ENCODE measurements around the gene TMEM248. TPM values are rescaled to one million over a fixed set of nuclear protein-coding genes. Genes with fewer than 3 reads are reported as not detected.
A peak's percentile ranks its signal among the peaks of the same experiment; 100 is the strongest.

TMEM248 gene
- total and polyA plus RNA-seq, 2 of the 13 experiments (the other 11 are each of a cell fraction or from before 2014, with no cell fraction given): 54.3 to 109 TPM

- TF ChIP-seq BHLHE40 (IDR thresholded peaks at IDR 0.05; ENCODE audit: low read length) (no peak; the same call in 1 of the 2 replicates), SRSF4 (IDR thresholded peaks at IDR 0.05; ENCODE audit: low read depth, low read length, poor library complexity, severe bottlenecking) (no peak), HMG20B (CRISPR knock-in tag; conservative IDR thresholded peaks at IDR 0.05) (no peak), SCMH1 (CRISPR knock-in tag; IDR thresholded peaks at IDR 0.05; ENCODE audit: borderline replicate concordance) (no peak), FOSL1 (CRISPR knock-in tag; IDR thresholded peaks at IDR 0.05; ENCODE audit: borderline replicate concordance) (no peak), ZFX (CRISPR knock-in tag; IDR thresholded peaks at IDR 0.05; ENCODE audit: low read depth) (peak; percentile 94), BATF2 (CRISPR knock-in tag; IDR thresholded peaks at IDR 0.05) (peak; percentile 74; the same call in 1 of the 2 replicates), SYNCRIP (IDR thresholded peaks at IDR 0.05; ENCODE audit: insufficient read depth, low read depth, low read length) (no peak), SRSF9 (IDR thresholded peaks at IDR 0.05; ENCODE audit: borderline replicate concordance, insufficient read depth, low read depth, low read length, poor library complexity, severe bottlenecking) (no peak), CCAR2 (optimal IDR thresholded peaks at IDR 0.05; ENCODE audit: low read depth, low read length) (no peak), ZNF749 (CRISPR knock-in tag; IDR thresholded peaks at IDR 0.05; ENCODE audit: borderline replicate concordance) (peak; percentile 94), KMT2A (CRISPR knock-in tag; IDR thresholded peaks at IDR 0.05) (peak; percentile 95), GATAD1 (CRISPR knock-in tag; IDR thresholded peaks at IDR 0.05) (peak; percentile 93), PRPF4 (IDR thresholded peaks at IDR 0.05; ENCODE audit: low read depth, low read length, poor library complexity, severe bottlenecking) (no peak), SATB2 (CRISPR knock-in tag; IDR thresholded peaks at IDR 0.05) (no peak), ATF1 (CRISPR knock-in tag; IDR thresholded peaks at IDR 0.05) (peak; percentile 61), CBX1 (IDR thresholded peaks at IDR 0.05; ENCODE audit: low read depth) (peak; percentile 84), EED (CRISPR knock-in tag; IDR thresholded peaks at IDR 0.05) (no peak), IKZF4 (CRISPR knock-in tag; IDR thresholded peaks at IDR 0.05; ENCODE audit: borderline replicate concordance, low read depth, not compliant biosample characterization) (peak; percentile 86), STAG1 (CRISPR knock-in tag; IDR thresholded peaks at IDR 0.05) (no peak)
- TF ChIP-seq, protein P1, sequence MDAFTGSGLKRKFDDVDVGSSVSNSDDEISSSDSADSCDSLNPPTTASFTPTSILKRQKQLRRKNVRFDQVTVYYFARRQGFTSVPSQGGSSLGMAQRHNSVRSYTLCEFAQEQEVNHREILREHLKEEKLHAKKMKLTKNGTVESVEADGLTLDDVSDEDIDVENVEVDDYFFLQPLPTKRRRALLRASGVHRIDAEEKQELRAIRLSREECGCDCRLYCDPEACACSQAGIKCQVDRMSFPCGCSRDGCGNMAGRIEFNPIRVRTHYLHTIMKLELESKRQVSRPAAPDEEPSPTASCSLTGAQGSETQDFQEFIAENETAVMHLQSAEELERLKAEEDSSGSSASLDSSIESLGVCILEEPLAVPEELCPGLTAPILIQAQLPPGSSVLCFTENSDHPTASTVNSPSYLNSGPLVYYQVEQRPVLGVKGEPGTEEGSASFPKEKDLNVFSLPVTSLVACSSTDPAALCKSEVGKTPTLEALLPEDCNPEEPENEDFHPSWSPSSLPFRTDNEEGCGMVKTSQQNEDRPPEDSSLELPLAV (CRISPR knock-in tag; conservative IDR thresholded peaks at IDR 0.05; ENCODE audit: low read depth): peak; percentile 61; the same call in 1 of the 2 replicates
- TF ChIP-seq, protein P2, sequence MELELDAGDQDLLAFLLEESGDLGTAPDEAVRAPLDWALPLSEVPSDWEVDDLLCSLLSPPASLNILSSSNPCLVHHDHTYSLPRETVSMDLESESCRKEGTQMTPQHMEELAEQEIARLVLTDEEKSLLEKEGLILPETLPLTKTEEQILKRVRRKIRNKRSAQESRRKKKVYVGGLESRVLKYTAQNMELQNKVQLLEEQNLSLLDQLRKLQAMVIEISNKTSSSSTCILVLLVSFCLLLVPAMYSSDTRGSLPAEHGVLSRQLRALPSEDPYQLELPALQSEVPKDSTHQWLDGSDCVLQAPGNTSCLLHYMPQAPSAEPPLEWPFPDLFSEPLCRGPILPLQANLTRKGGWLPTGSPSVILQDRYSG (CRISPR knock-in tag; IDR thresholded peaks at IDR 0.05): no peak
Measured at GRCh38 chr7:66920769-66921395, at the start of gene TMEM248 (continued).
